K562 (cell line): ENCODE data around the gene FMO5. TPM values are rescaled to one million over a fixed set of nuclear protein-coding genes. Genes with fewer than 3 reads are reported as not detected.

ENCODE experiments used
- ATAC-seq: fragments of 200-7000 bp; cut with Tn5 transposase; 3 replicates; pipeline ENCODE4 v1.9.1; 2020; ENCODE audit warnings: moderate library complexity
- BruUV-seq: library from RNA; stranded (reverse); fragments of 400-500 nt; replicated peaks from 2 replicates; lab custom pipeline; 2021; lab: Mats Ljungman, UMichigan
- CTCF ChIA-PET: fragments of 300-600 bp; formaldehyde crosslinking; extraction: SDS; loops from one replicate; lab custom pipeline; 2021; ENCODE audit warnings: low intra/inter-chr PET ratio; lab: Yijun Ruan, JAX
- POLR2A ChIA-PET: fragments of 300-600, 350-650 bp; sonication (Branson Sonifier 250); formaldehyde crosslinking; extraction: SDS; loops from one replicate; lab custom pipeline; 2021; ENCODE audit warnings: antibody characterized with exemption, inconsistent platforms; lab: Yijun Ruan, JAX
- DNase-seq, 4 experiments: peaks; one replicate each; pipeline versions ENCODE4 v3.0.0 to v3.0.0-alpha.2; 2011 to 2018; ENCODE audit warnings: low spot score in 3 of 4, mixed read lengths in 3 of 4; ENCODE audit errors: extremely low read depth in 1 of 4
- FAIRE-seq: peaks from 2 replicates; lab custom pipeline; 2011; peaks lifted over from hg19 to GRCh38; lab: Jason Lieb, UNC
- H2AFZ ChIP-seq: 2 replicates; pipeline ENCODE4 v1.6.0; 2011; ENCODE audit warnings: low read depth, low read length, control low read depth, inconsistent platforms
- H3K27ac ChIP-seq: fragments of 200-600 bp; 3 replicates; pipeline ENCODE4 v1.8.0; 2011; ENCODE audit warnings: low read depth, mild to moderate bottlenecking, control low read depth, inconsistent platforms, low read length, moderate library complexity, mixed read lengths; ENCODE audit errors: extremely low read depth
- H3K27me3 ChIP-seq, 2 experiments: fragments of 300-600 bp in 1 of 2; 2 replicates in 1 of 2; 3 replicates in 1 of 2; pipeline versions ENCODE4 v1.6.0 to v1.8.0; 2011; ENCODE audit warnings: inconsistent platforms in 2 of 2, low read length in 2 of 2, mild to moderate bottlenecking in 1 of 2, mixed read lengths in 1 of 2, moderate library complexity in 1 of 2; ENCODE audit not compliant: control insufficient read depth in 2 of 2, insufficient read depth in 2 of 2
- H3K36me3 ChIP-seq: fragments of 300-600 bp; 3 replicates; pipeline ENCODE4 v1.8.0; 2011; ENCODE audit warnings: mild to moderate bottlenecking, low read length, inconsistent platforms; ENCODE audit not compliant: control insufficient read depth, insufficient read depth
- H3K4me1 ChIP-seq, 2 experiments: fragments of 200-600 bp in 1 of 2; replicated peaks in 1 of 2; 2 replicates in 1 of 2; 3 replicates in 1 of 2; pipeline versions ENCODE4 v1.5.1 to v1.8.0; 2011; ENCODE audit warnings: inconsistent platforms in 2 of 2, low read length in 2 of 2, mild to moderate bottlenecking in 1 of 2, mixed read lengths in 1 of 2, moderate library complexity in 1 of 2; ENCODE audit not compliant: control insufficient read depth in 2 of 2, insufficient read depth in 2 of 2
- H3K4me2 ChIP-seq: 2 replicates; pipeline ENCODE4 v1.6.1; 2011; ENCODE audit warnings: low read length, control low read depth, inconsistent platforms, mixed read lengths; ENCODE audit not compliant: insufficient read depth
- H3K4me3 ChIP-seq: fragments of 200-600 bp; sonication (generic), shearing (Covaris generic); 2 replicates; pipeline ENCODE4 v1.5.1; 2016; ENCODE audit warnings: control low read depth, inconsistent platforms
- H3K79me2 ChIP-seq: fragments of 200-600 bp; 3 replicates; pipeline ENCODE4 v1.8.0; 2011; ENCODE audit warnings: low read length, inconsistent platforms; ENCODE audit not compliant: control insufficient read depth, insufficient read depth
- H3K9ac ChIP-seq, 2 experiments: 2 replicates each; pipeline versions ENCODE4 v1.6.0 to v1.6.1; 2011; ENCODE audit warnings: low read depth in 2 of 2, low read length in 2 of 2, control low read depth in 1 of 2, inconsistent platforms in 1 of 2, mild to moderate bottlenecking in 1 of 2, mixed read lengths in 1 of 2; ENCODE audit not compliant: insufficient read depth in 1 of 2
- H3K9me1 ChIP-seq: one replicate; pipeline ENCODE4 v1.6.0; 2011; ENCODE audit warnings: inconsistent platforms, mild to moderate bottlenecking, low read length, moderate library complexity; ENCODE audit not compliant: control insufficient read depth, insufficient read depth
- H3K9me3 ChIP-seq: replicated peaks from 2 replicates; pipeline ENCODE4 v1.5.1; 2011; ENCODE audit warnings: low read depth, low read length, inconsistent platforms; ENCODE audit not compliant: control insufficient read depth, insufficient read depth
- H4K20me1 ChIP-seq: replicated peaks from 2 replicates; pipeline ENCODE4 v1.6.1; 2011; ENCODE audit warnings: low read length, inconsistent platforms, mixed read lengths; ENCODE audit not compliant: control insufficient read depth, insufficient read depth
- CBX5 ChIP-seq: IDR thresholded peaks from 2 replicates; pipeline ENCODE4 v1.6.1; 2014; ENCODE audit warnings: low read depth, borderline replicate concordance
- CCNT2 ChIP-seq: IDR thresholded peaks from 2 replicates; pipeline ENCODE4 v1.6.1; 2011; ENCODE audit warnings: borderline replicate concordance, low read depth, mild to moderate bottlenecking, moderate library complexity, mixed read lengths, low read length; ENCODE audit not compliant: insufficient read length; ENCODE audit errors: extremely low read depth
- ETS1 ChIP-seq: conservative IDR thresholded peaks from 2 replicates; pipeline ENCODE4 v1.6.1; 2011; ENCODE audit warnings: low read depth, mild to moderate bottlenecking, low read length; ENCODE audit not compliant: control insufficient read depth
- LEF1 ChIP-seq: fragments of 450-650 bp; IDR thresholded peaks from 2 replicates; pipeline ENCODE4 v1.6.1; 2016; ENCODE audit warnings: mild to moderate bottlenecking
- MTA1 ChIP-seq: fragments of 450-650 bp; IDR thresholded peaks from 2 replicates; pipeline ENCODE4 v1.6.1; 2017; ENCODE audit warnings: borderline replicate concordance
- NFIX ChIP-seq: fragments of 250-450 bp; sonication (Bioruptor Pico); IDR thresholded peaks from 2 replicates; pipeline ENCODE4 v1.4.0; 2020; ENCODE audit warnings: low read depth, mild to moderate bottlenecking, moderate library complexity
- NFXL1 ChIP-seq: fragments of 450-650 bp; formaldehyde crosslinking; IDR thresholded peaks from 2 replicates; pipeline ENCODE4 v1.4.0; 2021; ENCODE audit warnings: mild to moderate bottlenecking
- PCBP2 ChIP-seq: fragments of 200-400 bp; formaldehyde crosslinking; IDR thresholded peaks from 2 replicates; pipeline ENCODE4 v1.6.1; 2018; ENCODE audit warnings: low read length, low read depth, mild to moderate bottlenecking, moderate library complexity; ENCODE audit not compliant: poor library complexity, severe bottlenecking
- SRSF3 ChIP-seq: fragments of 200-400 bp; formaldehyde crosslinking; IDR thresholded peaks from 2 replicates; pipeline ENCODE4 v1.6.1; 2016; ENCODE audit warnings: mild to moderate bottlenecking, low read length, moderate library complexity; ENCODE audit not compliant: insufficient read depth
- TAF7 ChIP-seq: fragments of 450-650 bp; IDR thresholded peaks from 2 replicates; pipeline ENCODE4 v1.6.1; 2016; ENCODE audit warnings: missing genetic modification characterization, missing compliant biosample characterization
- ZNF324 ChIP-seq: fragments of 250-450 bp; sonication (Bioruptor Pico); IDR thresholded peaks from 2 replicates; pipeline ENCODE4 v1.4.0; 2020; ENCODE audit warnings: mild to moderate bottlenecking
- ZNF449 ChIP-seq: fragments of 250-450 bp; sonication (Bioruptor Pico); IDR thresholded peaks from 2 replicates; pipeline ENCODE4 v1.8.0; 2022; ENCODE audit warnings: moderate library complexity, mild to moderate bottlenecking, inconsistent platforms
- ZNF511 ChIP-seq: sonication (generic); formaldehyde crosslinking; IDR thresholded peaks from 2 replicates; pipeline ENCODE4 v1.8.0; 2022; ENCODE audit warnings: mild to moderate bottlenecking, missing genetic modification reagents
- WGBS: fragments of 100-300 bp; shearing (Covaris generic); methylation state at CpG from one replicate; pipeline ENCODE4 v1.1.6; 2016; ENCODE audit warnings: low coverage, mixed read lengths; ENCODE audit not compliant: insufficient coverage; ENCODE audit errors: missing lambda C conversion rate; 5-methylcytosine and 5-hydroxymethylcytosine counted together
- in situ Hi-C: fragments of 300-500 bp; cut with MboI; formaldehyde crosslinking; loops from 4 replicates; pipeline ENCODE4 v1.15.0; 2018; ENCODE audit warnings: inconsistent platforms, mixed read lengths
- intact Hi-C: fragments of 100-400 bp; cut with micrococcal nuclease; formaldehyde crosslinking; loops from 2 replicates; pipeline ENCODE4 v1.14.2; 2022
- polyA plus RNA-seq, 8 experiments: library from polyadenylated mRNA; depleted of rRNA in 4 of 8; stranded (reverse) in 5 of 8; unstranded in 3 of 8; fragments of >200 nt; fragmentation: Nextera tagmentation in 2 of 8; fragmentation: Illumina TruSeq in 1 of 8; extraction: Ambion mirVana in 2 of 8; extraction: Trizol in 1 of 8; gene quantifications; 2 replicates each; pipeline versions ENCODE4 v1.2.1 to v1.2.3, GENCODE V29; 2011 to 2014; ENCODE audit warnings: inconsistent platforms in 1 of 8, missing spikeins in 1 of 8
- total RNA-seq, 7 experiments: library from RNA; depleted of rRNA in 6 of 7; stranded (reverse); fragments of >200 nt in 6 of 7; fragmentation: Illumina TruSeq in 2 of 7; extraction: Trizol in 2 of 7; gene quantifications; 2 replicates each; pipeline versions ENCODE4 v1.2.1 to v1.2.3, GENCODE V29; 2011 to 2021; ENCODE audit warnings: low replicate concordance in 1 of 7
- TF ChIP-seq, protein P1 (sequence below): sonication (generic); formaldehyde crosslinking; IDR thresholded peaks from 2 replicates; pipeline ENCODE4 v1.8.1; 2023; ENCODE audit warnings: mild to moderate bottlenecking, missing genetic modification reagents
- TF ChIP-seq, protein P2 (sequence below): fragments of 250-450 bp; sonication (Bioruptor Pico); IDR thresholded peaks from 2 replicates; pipeline ENCODE4 v1.5.0; 2020; ENCODE audit warnings: mild to moderate bottlenecking

FMO5 gene
- total and polyA plus RNA-seq, 9 of the 15 experiments (the other 6 are each of a cell fraction or from before 2014, with no cell fraction given) = 0.11 to 0.69 (median 0.19) TPM; not detected in 1

GRCh38 chr1:147266381-147266780 is 41.2 kb upstream of the FMO5 start:
- BruUV-seq = no TSS peak
- H3K79me2 ChIP-seq = no peaks in the 10 kb centered on the region
- DNase-seq (no peak), FAIRE-seq (no peak), ATAC-seq (no peak)
- ChIA-PET POLR2A (no interaction called here), CTCF (no interaction called here)
- no peaks in the 10 kb centered on the region for H4K20me1 ChIP-seq
- 94% methylated on average over 5 of the region's 5 CpGs for WGBS
- no peaks in the 10 kb centered on the region for H3K27me3 ChIP-seq
- no peaks in the 10 kb centered on the region for H3K9me1 ChIP-seq
- no peaks in the 10 kb centered on the region for H3K4me1 ChIP-seq
- in situ Hi-C loops = no loop called here
- intact Hi-C loops = no loop called here
- H3K4me3 ChIP-seq = no peak overlapping the region
- no peak overlapping the region for H3K27ac ChIP-seq
- peaks cover 95% of the 10 kb centered on the region for H3K36me3 ChIP-seq
- no peaks in the 10 kb centered on the region for H3K9me3 ChIP-seq
- H3K4me2 ChIP-seq = no peak overlapping the region
- no peak overlapping the region for H2AFZ ChIP-seq
- H3K9ac ChIP-seq = no peak overlapping the region
- TF ChIP-seq TAF7 (tag) (no peak), ETS1 (no peak), NFXL1 (no peak), ZNF449 (CRISPR knock-in tag) (no peak), ZNF324 (CRISPR knock-in tag) (no peak), CBX5 (no peak), NFIX (CRISPR knock-in tag) (no peak), MTA1 (no peak), CCNT2 (no peak), SRSF3 (no peak), LEF1 (no peak), ZNF511 (no peak), PCBP2 (no peak)
- TF ChIP-seq, protein P1, sequence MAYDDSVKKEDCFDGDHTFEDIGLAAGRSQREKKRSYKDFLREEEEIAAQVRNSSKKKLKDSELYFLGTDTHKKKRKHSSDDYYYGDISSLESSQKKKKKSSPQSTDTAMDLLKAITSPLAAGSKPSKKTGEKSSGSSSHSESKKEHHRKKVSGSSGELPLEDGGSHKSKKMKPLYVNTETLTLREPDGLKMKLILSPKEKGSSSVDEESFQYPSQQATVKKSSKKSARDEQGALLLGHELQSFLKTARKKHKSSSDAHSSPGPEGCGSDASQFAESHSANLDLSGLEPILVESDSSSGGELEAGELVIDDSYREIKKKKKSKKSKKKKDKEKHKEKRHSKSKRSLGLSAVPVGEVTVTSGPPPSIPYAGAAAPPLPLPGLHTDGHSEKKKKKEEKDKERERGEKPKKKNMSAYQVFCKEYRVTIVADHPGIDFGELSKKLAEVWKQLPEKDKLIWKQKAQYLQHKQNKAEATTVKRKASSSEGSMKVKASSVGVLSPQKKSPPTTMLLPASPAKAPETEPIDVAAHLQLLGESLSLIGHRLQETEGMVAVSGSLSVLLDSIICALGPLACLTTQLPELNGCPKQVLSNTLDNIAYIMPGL (CRISPR knock-in tag) = no peak
- TF ChIP-seq, protein P2, sequence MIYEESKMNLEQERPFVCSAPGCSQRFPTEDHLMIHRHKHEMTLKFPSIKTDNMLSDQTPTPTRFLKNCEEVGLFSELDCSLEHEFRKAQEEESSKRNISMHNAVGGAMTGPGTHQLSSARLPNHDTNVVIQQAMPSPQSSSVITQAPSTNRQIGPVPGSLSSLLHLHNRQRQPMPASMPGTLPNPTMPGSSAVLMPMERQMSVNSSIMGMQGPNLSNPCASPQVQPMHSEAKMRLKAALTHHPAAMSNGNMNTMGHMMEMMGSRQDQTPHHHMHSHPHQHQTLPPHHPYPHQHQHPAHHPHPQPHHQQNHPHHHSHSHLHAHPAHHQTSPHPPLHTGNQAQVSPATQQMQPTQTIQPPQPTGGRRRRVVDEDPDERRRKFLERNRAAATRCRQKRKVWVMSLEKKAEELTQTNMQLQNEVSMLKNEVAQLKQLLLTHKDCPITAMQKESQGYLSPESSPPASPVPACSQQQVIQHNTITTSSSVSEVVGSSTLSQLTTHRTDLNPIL = no peak
